Embryonic facial prominence (tissue), 1 donor: ENCODE results near the gene RB1.
"Not testable (repeated sequence)": the region's sequence is repeated elsewhere in the genome, so short reads cannot be mapped to it uniquely, and the experiment has no call there.

Experiments
- DNase-seq: peaks from one replicate; pipeline ENCODE4 v3.0.0-alpha.2; 2016; ENCODE audit errors: extremely low spot score

Gene RB1

DNA sequence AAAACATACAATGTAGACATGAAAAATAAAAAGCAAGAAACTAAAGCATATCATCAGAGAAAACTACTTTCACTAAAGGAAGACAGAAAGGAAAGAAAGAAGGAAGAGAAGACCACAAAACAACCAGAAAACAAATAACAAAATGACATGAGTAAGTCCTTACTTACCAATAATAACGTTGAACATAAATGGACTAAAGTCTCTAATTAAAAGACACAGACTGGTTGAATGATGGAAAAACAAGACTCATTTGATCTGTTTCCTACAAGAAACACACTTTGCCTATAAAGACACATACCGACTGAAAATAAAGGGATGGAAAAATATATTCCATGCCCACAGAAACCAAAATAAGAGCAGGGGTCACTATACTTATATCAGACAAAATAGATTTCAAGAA is 46.0 kb downstream of the RB1 start:
- no peak for DNase-seq

DNA sequence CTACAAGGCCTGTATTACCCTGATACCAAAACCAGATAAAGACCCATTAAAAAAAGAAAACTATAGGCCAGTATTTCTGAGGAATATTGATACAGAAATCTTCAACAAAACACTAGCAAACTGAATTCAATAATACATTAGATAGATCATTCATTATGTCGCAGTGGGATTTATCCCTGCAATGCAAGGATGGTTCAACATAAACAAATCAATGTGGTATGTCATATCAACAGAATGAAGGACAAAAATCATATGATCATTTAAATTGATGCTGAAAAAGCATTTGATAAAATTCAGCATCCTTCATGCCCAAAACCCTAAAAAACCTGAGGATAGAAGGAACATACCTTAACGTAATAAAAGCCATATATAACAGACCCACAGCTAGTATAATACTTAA is 50.0 kb downstream of the RB1 start:
- no peak for DNase-seq

DNA sequence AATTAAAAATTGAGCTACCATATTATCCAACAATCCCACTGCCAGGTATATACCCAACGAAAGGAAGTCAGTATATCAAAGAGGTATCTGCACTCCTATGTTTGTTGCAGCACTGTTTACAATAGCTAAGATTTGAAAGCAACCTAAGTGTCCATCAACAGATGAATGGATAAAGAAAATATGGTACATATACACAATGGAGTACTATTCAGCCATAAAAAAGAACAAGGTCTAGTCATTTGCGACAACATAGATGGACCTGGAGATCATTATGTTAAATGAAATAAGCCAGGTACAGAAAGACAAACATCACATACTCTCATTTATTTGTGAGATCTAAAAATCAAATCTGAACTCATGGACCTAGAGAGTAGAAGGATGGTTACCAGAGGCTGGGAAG is 52.0 kb downstream of the RB1 start:
- not testable (repeated sequence) for DNase-seq

DNA sequence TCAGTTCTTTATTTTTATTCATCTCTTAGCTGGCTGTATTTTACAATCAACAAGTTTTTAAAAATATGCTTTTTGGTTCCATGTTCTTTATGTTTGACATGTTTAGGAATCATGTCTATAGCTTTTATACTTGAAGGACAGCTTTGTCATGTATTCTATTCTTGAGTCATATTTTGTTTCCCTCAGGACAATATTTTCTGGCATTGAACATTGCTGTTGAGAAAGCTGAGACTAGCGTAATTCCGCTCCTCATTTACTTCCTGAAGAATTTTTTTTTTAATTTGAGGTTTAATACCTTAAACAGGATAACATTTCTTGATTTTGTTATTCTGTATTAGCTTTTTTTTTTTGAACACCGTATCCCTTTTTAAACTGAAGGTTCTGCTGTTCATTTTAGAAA is 53.2 kb downstream of the RB1 start:
- no peak for DNase-seq

DNA sequence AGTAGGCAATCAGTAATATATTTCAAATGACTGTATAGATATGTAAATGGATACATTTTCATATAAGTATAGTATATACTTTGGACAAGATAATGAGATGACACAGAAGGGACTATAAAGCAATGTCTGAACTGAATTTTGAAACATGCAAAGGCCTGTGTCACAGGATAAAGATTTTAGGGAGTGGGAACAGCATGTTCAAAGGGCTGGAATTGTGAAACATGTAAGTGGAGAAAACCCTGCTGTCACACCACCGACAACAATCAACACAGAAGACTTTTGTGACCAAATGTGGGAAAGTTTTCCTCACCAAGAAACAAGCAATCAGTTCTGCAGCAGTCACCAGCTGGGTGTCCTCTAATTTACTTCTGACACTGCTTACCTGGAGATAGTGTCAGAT is 66.4 kb downstream of the RB1 start:
- DNase-seq: no peak

DNA sequence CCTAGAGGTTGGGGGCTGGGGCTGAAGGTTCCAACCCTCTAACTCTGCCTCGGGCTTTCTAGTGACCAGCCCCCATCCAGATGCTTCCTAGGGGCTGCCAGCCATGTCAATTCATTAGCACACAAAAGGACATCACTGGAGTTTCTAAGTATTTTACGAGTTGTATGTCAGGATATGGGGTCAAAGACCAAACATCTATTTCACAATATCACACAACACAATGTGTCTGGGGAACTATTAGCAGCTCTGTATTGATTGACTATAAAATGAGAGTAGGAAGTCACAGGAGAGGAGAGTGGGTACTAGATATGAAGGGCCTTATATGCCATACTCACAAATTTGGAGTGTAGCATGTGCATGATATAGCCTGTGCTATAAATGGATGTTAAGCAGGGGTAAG is 67.3 kb downstream of the RB1 start:
- no peak for DNase-seq

DNA sequence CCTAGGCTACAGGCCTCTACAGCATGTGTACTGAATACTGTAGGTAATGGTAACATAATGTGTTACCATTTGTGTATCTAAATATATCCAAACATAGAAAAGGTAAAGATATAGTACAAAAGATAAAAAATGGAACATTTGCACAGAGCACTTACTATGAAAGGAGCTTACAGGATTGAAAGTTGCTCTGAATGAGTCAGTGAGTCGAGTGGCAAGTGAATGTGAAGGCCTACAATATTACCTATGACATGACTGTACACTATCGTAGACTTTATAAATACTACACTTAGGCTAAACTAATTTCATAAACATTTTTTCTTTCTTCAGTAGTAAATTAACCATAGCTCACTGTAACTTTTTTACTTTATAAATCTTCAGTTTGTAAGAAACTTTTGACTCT is 74.3 kb downstream of the RB1 start:
- DNase-seq: no peak

DNA sequence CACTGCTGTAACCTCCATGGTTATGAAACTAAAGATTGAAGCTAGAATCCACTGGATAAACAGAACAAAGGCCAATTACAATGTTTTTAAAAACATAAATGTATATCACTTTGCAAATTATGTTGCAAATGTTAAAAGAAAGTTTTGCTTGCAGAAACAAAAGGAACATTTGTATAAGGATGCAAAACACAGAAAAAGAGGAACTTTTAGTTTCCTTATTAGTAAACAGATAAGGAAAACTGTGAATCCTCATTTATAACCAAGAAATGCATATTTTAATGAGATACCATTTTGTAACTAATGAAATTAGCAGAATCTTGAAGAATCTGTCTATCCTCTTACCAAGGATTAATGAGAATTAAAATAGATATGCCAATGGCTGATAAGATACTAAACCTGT is 77.0 kb downstream of the RB1 start:
- no peak for DNase-seq

DNA sequence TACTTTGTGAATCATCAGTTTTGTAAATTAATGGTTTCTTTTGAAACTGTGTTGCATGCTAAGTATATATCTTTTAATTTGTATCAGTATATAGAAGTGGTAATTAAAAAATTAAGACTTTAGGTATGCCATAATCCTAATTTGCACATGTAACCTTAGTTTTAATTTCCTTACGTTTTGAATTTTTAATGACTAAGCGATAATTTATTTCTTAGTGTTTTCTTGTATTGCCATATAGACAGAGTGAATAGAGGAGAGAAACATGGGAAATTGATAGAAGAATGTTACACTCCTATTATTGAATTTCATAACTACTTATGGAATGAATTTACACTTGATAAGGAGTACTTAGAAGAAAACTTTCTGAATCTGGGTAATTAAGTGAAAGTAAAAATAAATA is 79.8 kb downstream of the RB1 start:
- no peak for DNase-seq

DNA sequence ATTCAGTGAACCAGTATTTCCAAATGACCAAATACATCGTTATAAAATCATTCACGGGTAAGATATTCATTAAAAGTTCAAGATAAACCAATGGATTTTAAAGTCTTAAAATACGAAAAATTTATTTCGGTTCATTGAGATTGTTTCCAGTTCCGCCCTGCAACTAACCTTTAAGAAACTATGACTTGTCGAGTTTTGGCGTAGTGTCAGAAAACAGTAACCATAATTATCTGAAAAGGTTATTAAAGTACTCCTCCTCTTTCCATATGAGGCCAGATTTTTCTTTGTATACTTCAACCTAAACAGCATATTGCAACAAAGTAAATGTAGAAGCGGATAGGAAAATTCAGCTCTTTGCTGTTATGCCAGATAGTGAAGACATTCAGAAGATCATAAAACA is 83.3 kb downstream of the RB1 start:
- no peak for DNase-seq

DNA sequence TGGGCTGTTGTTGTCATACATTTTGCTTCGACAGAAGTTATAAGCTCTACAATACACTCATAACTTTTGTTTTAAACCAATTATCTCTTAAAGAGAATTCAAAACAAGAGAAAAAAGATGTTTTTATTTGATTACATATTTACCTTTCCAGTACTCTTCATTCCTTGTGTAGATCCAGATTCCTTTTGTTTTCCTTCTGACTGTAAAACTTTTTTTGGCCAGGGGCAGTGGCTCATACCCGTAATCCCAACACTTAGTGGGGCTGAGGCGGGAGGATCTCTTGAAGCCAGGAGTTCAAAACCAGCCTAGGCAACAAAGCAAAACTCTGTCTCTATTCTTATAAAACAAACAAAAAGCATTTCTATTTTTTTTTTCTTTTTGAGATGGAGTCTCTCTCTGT is 87.7 kb downstream of the RB1 start:
- DNase-seq: no peak

DNA sequence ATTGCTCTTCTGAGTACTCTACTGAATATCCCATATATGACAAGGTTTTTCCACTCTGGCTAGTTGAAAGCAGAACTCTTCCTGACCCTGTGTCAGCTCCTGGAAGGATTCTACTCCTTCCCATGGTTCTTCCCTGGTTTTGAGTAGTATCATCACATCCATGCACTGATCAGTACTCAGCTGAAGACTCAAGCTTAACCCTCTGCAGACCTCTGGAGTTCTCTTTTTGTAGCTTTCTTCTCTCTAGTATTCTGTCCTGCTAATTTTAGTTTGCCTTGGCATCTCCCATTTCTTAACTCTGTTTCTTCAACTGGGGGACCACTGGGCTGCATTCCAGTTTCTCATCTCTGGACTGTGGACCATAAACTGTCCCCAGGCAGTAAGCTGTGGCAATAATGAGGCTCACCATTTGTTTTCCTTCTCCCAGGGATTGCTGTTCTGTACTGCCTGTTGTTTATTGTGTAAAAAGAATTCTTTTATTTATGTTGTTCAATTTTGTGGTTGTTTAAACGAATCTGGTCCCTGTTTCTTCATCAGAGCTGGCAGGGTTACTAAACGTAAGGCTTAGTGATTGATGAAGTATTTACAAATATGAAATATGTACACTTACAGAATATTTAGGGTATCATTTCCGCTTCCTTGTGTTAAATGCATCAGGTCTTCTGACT is 89.6 kb downstream of the RB1 start:
- no peak for DNase-seq

DNA sequence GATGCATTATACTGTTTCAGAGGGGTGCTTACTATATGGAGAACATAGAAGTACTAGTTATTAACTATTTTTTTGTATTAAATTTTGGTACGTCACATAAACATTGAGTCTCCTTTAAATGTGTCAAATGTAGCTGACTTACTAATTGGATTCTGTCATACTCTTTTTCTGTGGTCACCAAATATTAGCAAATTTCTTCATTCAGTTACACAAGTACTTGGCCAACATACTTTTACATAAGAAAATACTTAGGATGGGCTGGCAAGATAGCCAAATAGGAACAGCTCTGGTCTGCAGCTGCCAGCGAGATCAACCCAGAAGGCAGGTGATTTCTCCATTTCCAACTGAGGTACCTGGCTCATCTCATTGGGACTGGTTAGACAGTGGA is 90.1 kb downstream of the RB1 start:
- DNase-seq: no peak

DNA sequence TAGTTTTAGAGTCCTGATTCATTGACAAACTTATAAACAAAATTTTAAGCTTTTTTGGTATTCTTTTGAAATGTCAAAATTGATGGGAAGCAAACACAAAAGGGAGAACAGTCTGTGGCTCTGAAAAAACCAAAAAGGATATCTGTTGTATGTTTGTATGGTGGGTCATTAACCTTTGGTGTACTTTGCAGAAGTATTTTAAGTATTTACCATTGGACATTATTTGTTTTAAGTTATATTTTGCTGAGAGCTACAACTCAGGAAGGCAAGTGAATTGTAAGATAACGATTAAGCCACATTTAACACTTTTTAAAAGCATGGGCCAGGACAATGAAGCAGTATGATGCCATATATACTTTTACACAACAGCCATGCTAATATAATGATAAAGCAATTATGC is 94.2 kb downstream of the RB1 start:
- no peak for DNase-seq

DNA sequence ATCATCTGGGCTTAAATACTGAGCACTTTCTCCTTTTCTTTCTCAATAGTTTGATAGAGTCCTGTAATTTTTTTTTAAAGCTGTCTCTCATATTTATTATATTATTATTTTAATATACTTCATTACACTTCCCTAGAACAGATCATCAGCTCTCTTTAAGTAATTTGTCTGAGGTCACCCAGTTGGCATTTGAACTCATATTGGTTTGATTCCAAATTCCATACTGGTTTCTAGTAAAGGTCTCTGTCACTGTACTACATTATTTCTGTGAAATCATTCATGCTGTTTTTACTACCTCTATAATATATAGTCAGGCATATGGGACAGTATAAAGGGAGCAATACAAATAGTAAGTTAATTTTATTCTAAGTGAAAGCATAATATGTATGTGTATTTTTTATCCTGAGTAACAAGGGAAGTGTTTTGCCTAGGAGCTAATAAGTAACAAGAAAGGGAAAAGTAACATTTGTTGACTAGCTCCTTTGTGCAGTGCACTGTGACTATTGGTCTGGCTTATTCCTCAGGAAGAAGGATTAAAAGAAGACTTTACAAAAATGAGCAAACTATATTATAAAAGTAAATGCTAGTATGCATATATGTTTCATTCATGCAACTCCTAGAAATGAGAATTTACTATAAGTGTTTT is 95.0 kb downstream of the RB1 start:
- DNase-seq: no peak

DNA sequence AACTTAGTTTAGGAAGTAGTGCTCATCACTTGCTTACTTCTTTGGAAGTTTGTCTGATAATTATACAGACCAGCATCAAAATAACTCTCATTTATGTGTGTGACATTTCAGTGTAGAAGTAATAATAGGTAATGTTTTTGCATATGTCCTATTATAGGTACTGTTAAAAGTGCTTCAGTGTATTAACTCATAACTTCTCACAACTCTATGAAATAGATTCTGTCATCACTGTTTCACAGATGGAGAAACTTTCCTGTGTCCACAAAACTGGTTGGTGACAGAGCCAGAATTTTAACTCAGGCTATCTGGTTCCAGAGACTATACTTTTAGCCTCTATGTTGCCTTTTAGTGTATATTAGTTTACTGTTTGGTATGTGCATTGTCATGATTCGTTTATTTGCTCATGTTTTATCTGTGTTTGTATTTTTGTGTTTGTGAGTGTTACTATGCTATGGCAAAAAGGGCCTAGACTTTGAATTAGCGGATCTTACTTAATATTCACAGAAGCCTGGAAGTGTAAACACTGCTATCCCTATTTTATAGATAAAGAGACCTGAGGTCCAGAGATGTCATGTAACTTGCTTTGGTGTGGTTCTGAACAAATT is 96.6 kb downstream of the RB1 start:
- DNase-seq: no peak

DNA sequence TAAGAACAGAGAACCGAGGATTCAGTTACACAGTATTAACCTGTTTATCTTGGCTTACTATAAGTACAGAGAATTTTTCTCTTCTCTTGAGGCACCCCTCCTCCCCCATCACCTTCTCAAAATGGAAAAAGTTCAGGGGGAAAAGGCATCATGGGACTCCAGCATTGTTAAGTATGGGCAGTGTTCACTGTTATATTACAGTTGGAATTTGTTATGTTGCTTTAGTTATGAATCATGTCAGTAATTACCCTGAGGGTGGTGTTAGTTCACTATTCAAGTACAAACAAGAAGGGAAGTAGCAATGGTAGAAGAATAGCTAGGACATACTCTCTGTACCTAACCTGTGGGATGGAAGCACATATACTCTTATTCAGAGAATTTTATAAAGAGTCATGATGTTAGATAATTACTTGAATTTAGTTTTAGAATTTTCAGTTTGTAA is 97.3 kb downstream of the RB1 start:
- DNase-seq: peak; percentile 12

DNA sequence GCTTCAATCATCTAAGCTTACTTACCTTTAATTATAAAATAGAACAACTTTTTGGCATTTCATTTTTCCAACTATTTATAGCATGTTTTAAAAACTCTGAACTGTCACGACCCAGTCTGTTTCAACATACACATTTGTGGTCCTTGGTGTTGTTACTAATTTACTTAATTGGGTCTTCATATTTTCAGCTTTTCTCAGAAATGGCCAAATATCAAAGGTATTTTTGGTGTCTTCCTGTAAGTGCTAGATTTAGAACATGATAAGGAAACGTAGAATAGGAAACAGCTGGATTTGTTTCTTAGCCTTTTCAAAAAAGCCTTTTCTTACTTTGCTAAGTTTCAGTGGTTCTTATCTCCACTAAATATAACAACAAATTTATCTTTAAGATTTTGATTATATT is 97.9 kb downstream of the RB1 start:
- no peak for DNase-seq

DNA sequence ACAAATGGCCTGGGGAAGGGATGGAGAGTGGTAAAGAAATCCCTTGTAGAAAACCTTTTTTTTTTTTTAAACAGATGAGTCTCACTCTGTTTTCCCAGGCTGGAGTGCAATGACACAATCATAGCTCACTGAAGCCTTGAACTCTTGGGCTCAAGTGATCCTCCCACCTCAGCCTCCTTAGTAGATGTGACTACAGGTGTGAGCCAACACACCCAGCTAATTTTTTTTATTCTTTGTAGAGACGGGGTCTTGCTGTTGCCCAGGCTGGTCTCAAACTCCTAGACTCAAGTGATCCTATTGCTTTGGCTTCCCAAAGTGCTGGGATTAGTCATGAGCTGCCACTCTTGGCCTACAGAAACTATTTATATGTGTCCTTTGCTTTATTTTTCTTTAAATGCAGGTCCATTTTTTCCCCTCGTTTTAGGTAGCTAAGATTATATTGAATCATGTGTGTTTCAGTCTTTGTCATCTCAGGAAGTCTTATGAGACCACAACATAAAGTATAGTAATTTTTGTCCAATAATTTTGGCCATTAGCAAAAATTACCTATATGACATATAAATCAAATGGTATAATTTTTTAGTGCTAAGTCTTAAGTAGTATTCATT is 98.9 kb downstream of the RB1 start:
- DNase-seq: no peak

DNA sequence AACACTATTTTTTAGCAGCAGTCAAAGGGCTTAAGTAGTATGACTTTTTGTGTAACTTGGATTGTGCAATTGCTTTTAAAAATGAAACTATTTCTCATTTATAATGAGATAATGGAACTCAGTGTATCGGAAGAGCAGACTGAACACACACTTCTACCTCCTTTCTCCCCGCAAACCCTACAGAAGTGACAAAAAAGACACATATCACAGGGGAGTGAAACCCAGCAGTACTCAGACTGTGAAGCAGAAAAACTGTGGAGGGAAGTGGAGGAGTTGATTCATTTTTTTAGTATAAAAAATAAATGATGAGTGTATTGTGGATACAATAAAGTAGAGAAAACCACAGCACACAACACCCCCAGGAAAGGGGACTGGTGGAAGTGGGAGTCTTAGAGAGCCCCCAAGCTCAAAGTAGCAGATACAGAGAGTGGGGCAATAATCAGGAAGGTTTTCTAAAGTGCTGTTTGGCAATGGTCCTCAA is 99.6 kb downstream of the RB1 start:
- DNase-seq: no peak

DNA sequence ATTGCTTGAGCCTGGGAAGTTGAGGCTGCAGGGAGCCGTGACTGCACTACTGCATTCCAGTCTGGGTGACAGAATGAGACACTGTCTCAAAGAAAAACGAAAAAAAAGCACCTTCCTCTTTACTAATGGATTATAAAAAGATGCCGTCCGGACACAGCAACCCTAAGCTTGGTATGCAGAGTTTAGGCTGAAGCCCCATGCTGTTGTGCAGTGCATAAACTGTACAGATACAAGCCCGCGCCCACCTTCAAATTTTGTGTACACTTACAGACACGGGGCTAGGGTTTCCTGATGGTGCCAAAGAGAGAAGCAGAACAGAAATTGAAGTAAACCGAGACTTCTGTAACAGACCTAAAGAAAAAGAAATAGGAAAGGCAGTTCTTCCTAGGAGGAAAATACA is 100.4 kb downstream of the RB1 start:
- no peak for DNase-seq

DNA sequence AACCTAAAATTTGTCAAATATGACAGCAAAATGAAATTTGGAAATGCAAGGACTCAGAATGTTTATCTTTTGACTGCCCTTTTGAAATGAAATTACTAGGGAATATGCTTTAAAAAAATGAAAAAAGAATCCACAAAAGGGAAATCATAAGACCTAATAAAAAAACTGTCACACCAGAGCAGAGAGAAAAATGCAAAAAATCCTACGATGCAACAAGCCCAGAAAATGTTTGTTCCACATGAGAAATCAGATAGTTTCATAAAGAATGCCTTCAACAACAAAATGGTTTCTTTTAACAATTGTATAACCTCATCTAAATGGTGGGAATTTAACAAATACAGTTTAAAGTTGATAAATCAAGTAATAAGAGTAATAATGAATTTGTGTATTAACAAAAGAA is 101.4 kb downstream of the RB1 start:
- DNase-seq: no peak

DNA sequence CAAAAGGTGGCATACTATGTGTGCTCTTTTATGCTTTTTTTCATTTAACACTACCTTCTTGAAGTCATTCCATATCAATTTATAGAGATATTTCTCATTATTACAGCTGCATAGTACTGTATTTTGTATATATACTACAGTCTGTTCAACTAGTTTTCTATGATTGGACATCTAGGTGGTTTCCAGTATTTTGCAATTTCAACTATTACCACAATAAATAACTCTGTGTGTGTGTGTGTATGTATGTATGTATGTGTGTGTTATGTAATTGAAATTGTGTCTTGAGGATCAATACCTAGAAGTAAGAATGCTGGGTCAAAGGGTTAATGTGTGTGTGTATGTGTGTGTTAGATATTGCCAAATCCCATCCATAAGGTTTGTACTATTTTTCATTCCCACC is 102.3 kb downstream of the RB1 start:
- no peak for DNase-seq
